NCI-H1417 (cell line): ENCODE measurements around the gene RAB40C.
A peak's percentile ranks its signal among the peaks of the same experiment; 100 is the strongest.

Experiments used
- DNase-seq, 3 experiments: peaks; one replicate each; lab custom pipeline; 2025; lab: John Stamatoyannopoulos, UW

RAB40C gene

DNA sequence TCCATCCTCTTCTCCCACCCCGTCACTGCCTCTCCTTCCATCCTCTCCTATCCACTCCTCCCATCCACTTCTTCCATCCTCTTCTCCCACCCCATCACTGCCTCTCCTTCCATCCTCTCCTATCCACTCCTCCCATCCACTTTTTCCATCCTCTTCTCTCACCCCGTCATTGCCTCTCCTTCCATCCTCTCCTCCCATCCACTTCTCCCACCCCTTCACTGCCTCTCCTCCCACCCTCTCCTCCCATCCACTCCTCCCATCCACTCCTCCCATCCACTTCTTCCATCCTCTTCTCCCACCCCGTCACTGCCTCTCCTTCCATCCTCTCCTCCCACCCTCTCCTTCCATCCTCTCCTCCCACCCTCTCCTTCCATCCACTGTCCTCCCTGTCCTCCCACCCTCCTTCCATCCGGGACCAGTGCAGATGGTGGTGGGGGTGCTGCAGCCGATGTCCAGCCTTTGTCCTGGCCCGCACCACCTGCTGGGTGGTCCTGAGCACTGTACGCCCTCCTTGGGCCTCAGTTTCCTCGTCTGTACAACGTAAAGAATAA is 42.0 kb downstream of the RAB40C start:
- DNase-seq, result no peak

DNA sequence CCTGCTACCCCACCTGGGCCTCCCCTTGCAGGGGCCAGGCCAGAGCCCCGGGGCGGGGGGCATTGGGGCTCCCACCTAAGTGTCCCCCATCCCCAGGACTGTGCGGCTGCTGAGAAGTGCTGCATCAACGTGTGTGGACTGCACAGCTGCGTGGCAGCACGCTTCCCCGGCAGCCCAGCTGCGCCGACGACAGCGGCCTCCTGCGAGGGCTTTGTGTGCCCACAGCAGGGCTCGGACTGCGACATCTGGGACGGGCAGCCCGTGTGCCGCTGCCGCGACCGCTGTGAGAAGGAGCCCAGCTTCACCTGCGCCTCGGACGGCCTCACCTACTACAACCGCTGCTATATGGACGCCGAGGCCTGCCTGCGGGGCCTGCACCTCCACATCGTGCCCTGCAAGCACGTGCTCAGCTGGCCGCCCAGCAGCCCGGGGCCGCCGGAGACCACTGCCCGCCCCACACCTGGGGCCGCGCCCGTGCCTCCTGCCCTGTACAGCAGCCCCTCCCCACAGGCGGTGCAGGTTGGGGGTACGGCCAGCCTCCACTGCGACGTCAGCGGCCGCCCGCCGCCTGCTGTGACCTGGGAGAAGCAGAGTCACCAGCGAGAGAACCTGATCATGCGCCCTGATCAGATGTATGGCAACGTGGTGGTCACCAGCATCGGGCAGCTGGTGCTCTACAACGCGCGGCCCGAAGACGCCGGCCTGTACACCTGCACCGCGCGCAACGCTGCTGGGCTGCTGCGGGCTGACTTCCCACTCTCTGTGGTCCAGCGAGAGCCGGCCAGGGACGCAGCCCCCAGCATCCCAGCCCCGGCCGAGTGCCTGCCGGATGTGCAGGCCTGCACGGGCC is 42.8 kb downstream of the RAB40C start:
- no peak for DNase-seq

DNA sequence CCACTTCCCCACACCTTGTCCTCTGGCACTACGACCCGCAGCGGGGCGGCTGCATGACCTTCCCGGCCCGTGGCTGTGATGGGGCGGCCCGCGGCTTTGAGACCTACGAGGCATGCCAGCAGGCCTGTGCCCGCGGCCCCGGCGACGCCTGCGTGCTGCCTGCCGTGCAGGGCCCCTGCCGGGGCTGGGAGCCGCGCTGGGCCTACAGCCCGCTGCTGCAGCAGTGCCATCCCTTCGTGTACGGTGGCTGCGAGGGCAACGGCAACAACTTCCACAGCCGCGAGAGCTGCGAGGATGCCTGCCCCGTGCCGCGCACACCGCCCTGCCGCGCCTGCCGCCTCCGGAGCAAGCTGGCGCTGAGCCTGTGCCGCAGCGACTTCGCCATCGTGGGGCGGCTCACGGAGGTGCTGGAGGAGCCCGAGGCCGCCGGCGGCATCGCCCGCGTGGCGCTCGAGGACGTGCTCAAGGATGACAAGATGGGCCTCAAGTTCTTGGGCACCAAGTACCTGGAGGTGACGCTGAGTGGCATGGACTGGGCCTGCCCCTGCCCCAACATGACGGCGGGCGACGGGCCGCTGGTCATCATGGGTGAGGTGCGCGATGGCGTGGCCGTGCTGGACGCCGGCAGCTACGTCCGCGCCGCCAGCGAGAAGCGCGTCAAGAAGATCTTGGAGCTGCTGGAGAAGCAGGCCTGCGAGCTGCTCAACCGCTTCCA is 43.6 kb downstream of the RAB40C start:
- DNase-seq, result no peak

DNA sequence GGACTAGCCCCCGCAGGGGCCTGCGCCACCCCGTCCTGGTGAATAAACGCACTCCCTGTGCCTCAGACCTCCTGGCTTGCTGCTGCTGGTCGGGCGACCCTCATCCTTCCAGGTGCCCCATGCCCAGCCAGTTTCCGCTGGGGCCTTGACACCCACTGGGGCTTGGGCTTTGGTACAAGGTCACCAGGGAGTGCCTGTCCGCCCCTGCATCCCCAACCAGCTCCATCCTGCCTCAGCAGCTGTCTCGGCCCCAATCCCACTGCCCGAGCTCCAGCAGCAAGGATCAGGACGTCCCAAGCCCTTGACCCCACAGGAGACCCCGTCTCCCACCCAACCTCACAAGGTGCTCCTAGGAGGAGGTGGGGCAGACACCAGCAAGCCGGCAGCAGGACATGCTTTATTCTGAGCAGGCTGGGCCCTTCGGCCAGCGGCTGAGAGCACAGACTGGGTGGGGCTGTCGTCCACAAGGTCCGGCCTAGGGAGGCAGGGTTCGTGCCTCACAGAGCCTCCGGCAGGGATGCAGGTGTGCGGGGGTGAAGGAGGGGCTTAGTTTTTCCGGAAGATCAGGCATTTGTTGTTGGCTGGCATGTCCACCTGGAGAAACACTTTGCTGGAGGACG is 44.3 kb downstream of the RAB40C start:
- DNase-seq, result no peak

DNA sequence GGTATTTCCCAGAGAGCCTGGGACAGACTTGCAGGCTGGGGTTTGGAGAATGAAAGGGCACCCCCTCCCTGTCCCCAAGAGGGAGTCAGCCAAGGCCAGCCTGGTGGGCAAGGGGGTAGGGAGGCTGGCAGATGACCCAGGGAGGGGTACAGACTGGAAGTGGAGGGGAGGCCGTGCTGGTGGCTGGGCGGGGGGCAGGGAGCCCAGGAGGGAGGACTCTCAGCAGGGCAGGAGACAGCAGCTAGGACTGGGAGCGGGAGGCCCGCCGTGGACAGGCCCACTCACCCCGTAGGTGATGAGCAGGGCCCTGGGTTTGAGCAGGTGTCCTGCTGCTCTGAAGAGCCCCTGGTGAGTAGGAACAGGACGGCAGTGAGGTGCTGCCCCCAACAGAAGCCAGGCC is 45.1 kb downstream of the RAB40C start:
- no peak for DNase-seq

DNA sequence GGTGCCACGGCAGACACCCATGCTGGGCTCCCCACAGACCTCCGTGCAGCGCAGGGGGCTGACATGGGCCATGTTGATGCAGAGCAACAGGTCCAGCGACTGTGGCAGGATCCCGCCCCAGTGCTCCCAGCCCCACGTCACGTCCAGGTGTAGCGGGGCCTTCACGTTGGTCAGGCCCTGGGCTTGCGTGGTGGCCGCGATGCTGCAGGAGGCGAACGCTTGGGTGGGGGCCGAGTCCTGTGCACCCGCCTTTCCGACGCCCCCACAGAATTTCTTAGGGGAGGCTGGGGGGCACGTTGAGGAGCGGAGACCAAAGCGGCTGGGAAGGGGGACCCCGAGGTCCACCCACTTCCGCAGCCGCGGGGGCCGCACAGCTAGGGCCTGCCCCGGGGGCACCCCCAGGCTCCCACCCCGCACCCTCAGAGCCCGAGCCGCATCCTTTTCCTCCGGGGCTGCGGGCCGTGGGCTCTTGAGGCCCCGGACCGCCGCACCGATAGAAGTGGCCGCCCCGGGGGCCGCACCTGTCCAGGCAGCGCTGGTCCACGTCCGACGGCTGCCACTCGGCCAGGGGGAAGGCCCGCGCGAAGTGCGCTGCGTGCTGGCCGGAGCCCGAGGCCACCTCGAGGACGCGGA is 45.8 kb downstream of the RAB40C start:
- peak in 1 of 3 experiments; percentile 48 for DNase-seq

DNA sequence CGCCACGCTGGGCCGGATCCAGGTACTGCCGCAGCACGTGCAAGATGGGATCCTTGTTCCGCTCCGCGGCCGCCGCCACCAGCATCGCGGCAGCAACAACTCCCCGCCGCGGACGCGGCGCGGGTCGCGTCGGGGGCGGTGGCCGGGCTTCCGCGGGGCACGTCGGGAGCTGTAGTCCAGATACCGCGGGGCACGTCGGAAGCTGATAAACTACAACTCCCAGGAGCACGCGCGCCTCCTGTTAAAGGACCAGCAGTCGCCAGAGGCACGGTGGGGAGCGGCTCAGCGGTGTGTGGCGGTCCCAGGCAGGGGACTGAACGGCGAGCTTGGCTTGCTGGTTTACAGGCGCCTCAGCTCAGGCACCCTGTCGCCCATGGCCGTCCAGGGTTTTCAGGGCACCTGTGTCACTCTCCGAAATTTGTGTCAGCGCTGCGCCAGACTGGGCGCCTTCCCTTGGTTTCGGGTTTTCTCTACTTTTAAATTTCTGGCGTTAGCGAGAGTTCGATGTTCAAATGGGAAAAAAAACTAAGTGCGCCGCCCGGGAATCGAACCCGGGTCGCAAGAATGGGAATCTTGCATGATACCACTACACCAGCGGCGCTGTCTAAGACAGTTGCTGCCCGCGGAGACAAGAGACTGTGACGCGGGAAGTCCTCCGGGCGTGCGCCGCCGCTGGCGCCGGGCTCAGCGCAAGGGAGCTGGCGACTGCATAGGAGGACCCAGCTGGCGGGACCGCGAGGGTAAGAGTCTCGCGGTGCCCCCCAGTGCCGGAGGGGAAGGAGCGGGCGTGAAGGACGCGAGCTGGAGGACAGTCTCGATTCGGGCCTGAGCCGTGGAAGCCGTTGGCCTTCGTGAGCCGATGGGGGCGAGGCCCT is 46.6 kb downstream of the RAB40C start, which contains the start of gene METTL26:
Gene METTL26, minus strand, starts transcription at position 100 of the 875 bp plus-strand sequence. Its CDS starts 15 bp downstream, at position 85.
- peak; percentile 92 to 98 (median 96) for DNase-seq

DNA sequence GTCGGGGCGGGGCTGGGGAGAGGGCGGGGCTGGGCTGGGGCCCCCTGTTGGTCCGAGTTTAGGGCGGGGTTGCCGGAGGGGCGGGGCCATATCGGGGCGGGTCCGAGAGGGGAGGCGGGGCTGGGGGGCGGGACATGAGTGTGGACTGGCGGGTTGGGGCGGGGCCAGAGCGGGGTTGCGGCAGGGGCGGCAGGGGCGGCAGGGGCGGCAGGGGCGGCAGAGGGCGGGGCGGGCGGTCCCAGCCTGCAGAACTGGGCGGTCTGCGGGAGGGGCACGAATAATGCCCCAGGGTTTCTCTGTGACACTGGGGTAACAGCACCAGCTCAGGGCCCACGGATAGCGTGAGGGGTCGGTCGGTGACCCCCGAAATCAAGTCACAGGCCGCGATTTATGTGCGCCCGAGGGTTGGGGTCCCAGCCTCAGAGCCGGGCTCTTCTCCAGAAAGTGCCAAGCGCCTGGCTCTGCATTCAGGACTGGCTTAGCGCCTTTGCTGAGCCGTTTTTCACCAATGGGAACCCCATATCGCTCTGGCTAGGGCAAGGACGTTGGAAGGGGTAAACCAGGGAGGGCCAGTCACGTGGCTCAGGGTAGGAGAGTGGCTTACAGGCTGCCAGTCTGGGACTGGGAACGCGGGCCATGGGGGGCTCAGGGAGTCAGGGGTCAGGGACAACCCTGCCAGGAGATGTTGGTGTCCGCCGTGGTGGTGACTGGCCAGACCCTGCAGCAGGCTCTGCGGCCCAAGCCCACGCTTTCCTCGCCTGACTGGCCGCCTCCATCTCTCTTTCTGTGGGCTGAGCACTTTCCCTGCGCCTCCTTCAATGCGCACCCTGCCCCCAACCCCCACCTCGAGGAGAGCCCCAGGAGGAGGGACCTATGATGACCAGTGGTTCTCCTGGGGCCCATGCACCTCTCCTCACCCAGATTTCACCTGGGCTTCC is 47.5 kb downstream of the RAB40C start:
- DNase-seq, result peak; percentile 55 to 96 (median 61)

DNA sequence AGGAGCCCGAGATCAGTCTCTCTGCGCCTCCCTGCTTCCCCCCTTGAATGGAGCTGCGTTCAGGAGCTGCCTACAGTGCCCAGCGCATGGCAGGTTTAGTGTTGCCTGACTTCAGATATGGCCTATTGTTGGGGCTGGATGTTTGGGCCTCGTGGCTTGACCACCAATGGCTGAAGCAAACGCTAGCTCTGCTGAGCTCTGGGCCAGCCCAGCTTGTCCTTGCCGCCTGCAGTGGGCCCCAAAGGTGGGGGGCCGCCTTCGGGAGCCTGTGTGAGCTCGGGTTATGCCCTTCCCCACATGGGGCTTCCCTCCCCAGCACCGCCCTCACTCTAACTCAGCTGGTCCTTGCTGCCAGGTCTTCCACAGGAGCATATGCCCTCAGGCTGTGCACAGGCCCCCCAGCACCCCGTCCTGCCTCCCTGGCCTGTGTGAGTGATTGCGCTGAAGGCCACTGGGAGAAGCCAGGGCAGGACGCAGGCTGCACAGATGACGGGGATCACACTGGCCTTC is 48.2 kb downstream of the RAB40C start:
- no peak for DNase-seq

DNA sequence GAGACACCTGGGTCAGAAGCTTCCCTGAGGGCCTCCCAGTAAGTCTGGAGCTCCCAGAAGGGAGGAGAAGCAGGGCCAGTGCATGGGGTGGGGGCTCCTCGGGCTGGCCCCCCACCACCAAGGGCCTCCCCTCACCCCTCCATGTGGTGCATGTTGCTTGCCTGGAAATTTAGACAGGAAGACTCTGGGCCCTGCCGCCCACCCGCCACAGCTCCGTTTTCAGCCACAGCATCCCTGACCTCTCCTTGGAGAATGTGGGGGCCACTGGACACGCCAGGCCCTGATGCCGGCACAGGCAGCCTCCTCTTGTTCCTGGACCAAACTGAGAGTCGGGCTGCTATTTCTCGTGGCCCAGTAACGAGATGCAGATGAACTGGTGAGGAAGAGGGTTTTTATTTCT is 49.0 kb downstream of the RAB40C start:
- no peak for DNase-seq

DNA sequence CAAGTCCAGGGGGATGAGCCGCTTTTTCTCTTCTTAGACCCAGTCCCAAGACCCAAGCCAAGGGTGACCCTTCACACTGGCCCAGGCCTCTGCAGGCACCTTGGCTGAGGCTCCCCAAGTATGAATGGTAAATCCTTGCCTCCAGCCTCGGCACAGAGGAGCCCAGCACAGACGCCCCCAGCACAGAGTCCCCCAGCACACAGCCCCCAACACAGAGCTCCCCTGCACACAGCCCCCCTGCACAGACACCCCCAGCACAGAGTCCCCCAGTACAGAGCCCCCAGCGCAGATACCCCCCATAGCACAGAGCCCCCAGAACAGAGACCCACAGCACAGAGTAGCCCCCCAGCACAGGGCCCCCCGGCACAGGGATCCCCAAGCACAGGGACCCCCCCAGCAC is 50.7 kb downstream of the RAB40C start:
- DNase-seq, result no peak

DNA sequence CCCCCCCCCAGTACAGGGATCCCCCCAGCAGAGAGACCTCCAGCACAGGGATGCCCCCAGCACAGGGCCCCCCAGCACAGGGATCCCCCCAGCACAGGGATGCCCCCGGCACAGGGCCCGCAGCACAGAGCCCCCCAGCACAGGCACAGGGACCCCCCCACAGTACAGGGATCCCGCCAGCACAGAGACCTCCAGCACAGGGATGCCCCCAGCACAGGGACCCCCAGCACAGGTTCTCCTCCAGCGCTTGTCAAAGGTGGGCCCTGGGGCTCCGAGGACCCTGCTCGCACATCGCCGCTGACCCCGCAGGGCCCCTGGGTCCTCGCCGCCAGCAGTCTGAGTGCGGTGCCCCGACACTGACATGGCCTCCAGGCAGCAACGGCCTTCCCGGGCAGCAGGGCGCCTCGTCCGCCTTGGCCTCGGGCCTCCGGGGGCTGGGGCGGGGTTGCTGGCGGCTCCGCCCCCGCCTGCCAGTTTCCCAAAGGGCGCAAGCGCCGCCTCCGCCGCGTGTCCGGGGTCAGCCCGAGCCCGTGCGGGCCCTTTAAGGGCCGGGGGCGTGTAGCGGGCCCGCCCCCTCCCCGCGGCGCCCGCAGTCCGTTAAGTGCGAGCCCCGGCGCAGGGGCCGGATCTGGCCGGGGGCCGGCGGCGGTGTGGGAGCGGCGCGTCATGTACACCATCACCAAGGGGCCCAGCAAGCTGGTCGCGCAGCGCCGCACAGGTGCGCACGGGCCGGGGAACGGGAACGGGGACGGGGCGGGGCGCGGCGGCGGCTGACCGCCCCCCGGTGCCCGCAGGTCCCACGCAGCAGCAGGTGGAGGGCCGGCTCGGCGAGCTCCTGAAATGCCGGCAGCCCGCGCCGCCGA is 51.7 kb downstream of the RAB40C start, which contains the start of gene MCRIP2:
Gene MCRIP2, plus strand, starts transcription at position 503 of the 863 bp plus-strand sequence. Its CDS starts 164 bp downstream, at position 667.
- DNase-seq, result peak; percentile 82 to 94 (median 85)

DNA sequence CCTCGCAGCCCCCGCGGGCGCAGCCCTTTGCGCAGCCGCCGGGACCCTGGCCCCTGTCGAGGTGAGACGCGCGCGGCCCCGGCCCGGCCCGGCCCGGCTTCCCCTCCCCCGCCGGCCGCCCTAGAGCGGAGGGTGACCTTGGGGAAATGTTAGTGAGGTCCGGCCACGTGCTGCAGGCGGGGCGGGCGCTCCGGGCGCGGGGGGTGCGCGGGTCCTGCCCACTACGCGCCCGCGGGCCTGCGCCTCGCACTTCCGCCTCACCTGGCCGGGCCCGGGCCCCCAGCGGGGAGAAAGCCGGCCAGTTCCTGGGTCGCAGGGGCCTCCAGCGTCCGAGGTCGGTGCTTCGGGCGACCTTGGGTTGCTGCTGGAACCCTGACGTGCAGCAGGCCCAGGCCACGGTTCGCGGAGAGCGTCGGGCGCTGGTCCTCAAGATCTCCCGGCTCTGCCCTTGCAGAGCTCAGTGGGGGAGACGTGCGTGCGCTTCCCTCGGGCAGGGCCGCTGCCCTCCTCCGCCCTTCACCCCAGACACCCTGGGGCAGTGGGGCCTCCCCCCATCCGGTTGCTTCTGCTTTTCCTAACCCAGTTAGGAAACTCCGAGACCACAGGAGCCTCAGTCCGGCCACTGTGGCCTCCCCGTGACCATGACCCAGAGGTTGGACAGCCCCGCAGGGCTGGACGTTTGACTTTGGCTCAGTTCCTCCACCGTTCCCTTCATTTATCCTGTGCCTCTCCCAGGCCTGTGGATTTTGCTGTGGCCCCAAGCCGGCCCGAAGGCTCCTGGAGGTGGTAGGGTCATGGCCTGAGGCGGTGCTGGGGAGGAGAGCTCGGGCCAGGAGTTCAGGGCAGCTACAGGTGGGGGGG is 52.6 kb downstream of the RAB40C start:
- peak; percentile 63 to 77 (median 67) for DNase-seq

DNA sequence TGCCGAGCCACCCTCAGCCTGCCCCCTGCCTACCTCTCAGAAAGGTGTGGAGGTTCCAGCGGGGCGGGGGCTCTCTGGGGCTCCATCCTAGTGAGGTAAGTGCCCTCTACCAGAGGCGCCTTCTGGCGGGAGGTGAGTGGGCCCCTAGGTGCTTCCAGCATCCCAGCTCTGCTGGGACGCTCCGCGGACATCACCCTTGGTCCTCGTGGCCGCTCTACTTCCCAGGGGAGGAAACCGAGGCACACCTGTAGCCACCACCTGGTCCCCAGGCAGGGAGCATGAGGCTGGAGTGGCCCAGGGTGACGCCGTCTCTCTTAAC is 53.1 kb downstream of the RAB40C start:
- DNase-seq, result no peak

DNA sequence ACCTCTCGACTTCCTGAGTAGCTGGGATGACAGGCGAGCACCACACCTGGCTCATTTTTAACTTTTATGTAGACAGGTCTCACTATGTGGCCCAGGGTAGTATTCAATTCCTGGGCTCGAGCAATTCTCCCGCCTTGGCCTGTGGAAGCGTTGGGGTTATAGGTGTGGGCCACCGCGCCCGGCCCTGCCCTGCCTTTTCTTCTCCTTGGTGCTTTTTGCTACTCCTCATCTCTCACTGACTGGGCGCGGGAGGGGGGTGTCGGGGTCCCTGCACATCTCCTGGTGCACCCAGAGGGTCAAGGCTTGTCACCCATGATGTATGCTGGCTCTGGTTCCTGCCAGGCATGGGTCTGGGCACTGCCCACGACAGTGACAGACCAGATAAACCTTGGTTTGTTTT is 54.7 kb downstream of the RAB40C start:
- DNase-seq, result no peak

DNA sequence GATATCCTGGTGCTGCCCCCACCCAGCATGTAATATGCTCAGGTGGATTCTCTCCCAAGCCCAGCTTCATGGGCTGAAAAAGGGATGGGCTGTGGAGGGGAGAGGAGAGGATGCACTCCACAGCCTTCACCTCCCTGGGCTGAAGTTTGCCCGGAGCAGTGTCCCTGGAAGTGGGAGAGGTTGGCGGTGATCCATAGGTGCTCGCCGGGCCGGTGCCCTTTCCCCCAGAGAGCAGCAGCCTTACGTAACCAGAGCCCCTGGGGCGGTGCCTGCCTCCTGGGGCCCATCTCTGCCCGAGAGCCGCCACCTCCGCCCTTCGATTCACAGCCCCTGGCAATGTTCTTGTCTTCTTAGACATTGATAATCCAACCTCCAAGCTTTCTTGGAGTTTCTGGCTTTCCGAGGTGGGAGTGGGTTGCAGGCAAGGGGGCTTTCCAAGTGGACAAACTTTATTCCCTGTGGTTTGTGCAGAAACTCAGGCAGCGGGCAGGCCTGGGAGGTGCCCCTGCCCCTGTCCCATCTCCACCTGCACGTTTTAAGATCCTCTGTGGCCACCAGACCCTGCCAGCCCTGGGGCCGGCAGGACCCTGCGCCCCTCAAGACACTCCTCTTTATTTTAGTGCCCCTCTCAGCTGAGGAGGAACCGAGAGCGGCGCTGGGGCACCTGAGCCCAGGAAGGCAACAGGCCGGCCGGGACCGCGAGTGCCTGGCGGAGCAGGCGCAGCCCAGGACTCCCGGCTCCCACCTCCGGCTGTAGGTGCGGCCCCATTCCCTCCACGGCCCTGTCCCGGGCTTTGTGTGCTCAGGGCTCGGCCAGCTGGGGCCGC is 56.2 kb downstream of the RAB40C start:
- no peak for DNase-seq

DNA sequence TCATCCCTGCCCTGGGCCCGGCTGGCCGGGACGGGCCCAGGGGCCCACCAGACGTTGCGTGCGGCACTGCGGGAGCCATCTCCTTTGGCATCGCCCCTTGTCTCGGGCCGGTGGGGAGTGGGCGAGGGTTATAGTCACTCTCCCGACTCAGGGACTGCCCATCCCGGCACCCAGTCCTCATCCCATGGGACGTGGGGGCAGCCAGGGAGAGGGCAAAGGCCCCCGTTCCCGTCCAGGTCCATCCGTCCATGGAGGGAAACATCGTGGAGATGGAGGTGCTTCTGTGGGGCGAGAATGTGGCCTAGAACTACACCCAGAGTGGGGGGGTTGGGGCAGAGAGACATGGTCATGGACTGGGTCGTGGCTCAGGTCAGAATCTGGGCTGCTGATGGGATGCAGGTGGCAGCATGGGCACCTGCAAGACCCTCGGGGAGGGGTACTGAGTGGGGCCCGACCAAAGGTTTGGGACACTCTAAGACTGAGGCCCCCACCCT is 56.9 kb downstream of the RAB40C start:
- DNase-seq, result no peak
